Gastrocnemius medialis (tissue), 4 donors: ENCODE data around the gene CACNG7.

Source experiments
- POLR2A ChIP-seq, 2 donors: fragments of 450-650 bp; IDR thresholded peaks; one replicate each; pipeline ENCODE4 v1.6.1; 2017; ENCODE audit warnings: antibody characterized with exemption in 2 of 2, mild to moderate bottlenecking in 2 of 2, moderate library complexity in 2 of 2
- TF ChIP-seq, protein P1 (sequence below), 5 experiments: fragments of 450-650 bp in 3 of 5; fragments of 200-600 bp in 2 of 5; sonication (generic) in 2 of 5; IDR thresholded peaks in 4 of 5; conservative IDR thresholded peaks in 1 of 5; 1 replicate in 4 of 5; 2 replicates in 1 of 5; pipeline ENCODE4 v1.5.1; 2016 to 2019; ENCODE audit warnings: antibody characterized with exemption in 5 of 5, mild to moderate bottlenecking in 3 of 5, moderate library complexity in 3 of 5

DNA sequence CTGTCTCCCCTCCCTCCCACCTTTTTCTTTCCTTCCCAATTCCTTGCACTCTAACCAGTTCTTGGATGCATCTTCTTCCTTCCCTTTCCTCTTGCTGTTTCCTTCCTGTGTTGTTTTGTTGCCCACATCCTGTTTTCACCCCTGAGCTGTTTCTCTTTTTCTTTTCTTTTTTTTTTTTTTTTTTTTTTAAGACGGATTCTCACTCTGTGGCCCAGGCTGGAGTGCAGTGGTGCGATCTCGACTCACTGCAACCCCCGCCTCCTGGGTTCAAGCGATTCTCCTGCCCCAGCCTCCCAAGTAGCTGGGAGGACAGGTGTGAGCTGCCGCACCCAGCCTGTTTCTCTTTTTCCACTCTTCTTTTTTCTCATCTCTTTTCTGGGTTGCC, 34.5 kb upstream of the CACNG7 start:
- TF ChIP-seq, protein P1, sequence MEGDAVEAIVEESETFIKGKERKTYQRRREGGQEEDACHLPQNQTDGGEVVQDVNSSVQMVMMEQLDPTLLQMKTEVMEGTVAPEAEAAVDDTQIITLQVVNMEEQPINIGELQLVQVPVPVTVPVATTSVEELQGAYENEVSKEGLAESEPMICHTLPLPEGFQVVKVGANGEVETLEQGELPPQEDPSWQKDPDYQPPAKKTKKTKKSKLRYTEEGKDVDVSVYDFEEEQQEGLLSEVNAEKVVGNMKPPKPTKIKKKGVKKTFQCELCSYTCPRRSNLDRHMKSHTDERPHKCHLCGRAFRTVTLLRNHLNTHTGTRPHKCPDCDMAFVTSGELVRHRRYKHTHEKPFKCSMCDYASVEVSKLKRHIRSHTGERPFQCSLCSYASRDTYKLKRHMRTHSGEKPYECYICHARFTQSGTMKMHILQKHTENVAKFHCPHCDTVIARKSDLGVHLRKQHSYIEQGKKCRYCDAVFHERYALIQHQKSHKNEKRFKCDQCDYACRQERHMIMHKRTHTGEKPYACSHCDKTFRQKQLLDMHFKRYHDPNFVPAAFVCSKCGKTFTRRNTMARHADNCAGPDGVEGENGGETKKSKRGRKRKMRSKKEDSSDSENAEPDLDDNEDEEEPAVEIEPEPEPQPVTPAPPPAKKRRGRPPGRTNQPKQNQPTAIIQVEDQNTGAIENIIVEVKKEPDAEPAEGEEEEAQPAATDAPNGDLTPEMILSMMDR (IDR thresholded peaks at IDR 0.05 in 4 of 5, conservative IDR thresholded peaks at IDR 0.05 in 1 of 5): no peak
- no peak for TF ChIP-seq POLR2A (IDR thresholded peaks at IDR 0.05)
